Smooth muscle cell (in vitro differentiated cells): Measurements from ENCODE around the gene LRBA. TPM values are rescaled to one million over a fixed set of nuclear protein-coding genes. Genes with fewer than 3 reads are reported as not detected.

ENCODE experiments used
- DNase-seq: peaks from one replicate; lab custom pipeline; 2025; ENCODE audit not compliant: unreplicated experiment; lab: John Stamatoyannopoulos, UW
- H2AFZ ChIP-seq: fragments of 200-600 bp; sonication (generic); 2 replicates; pipeline ENCODE4 v1.6.0; 2016; ENCODE audit warnings: antibody characterized with exemption, low read depth, mild to moderate bottlenecking
- H3F3A ChIP-seq: fragments of 200-600 bp; sonication (generic); 2 replicates; pipeline ENCODE4 v1.6.0; 2017; ENCODE audit warnings: antibody characterized with exemption, low read depth
- H3K27ac ChIP-seq: fragments of 200-600 bp; sonication (generic); 2 replicates; pipeline ENCODE4 v1.5.1; 2016; ENCODE audit warnings: low read depth, mild to moderate bottlenecking
- H3K27me3 ChIP-seq: fragments of 200-600 bp; sonication (generic); 2 replicates; pipeline ENCODE4 v1.6.1; 2016; ENCODE audit warnings: low read depth, mild to moderate bottlenecking
- H3K36me3 ChIP-seq: fragments of 200-600 bp; sonication (generic); 2 replicates; pipeline ENCODE4 v1.5.1; 2016; ENCODE audit warnings: low read depth
- H3K4me1 ChIP-seq: fragments of 200-600 bp; sonication (generic); 2 replicates; pipeline ENCODE4 v1.5.1; 2016; ENCODE audit warnings: low read depth
- H3K4me2 ChIP-seq: fragments of 200-600 bp; sonication (generic); 2 replicates; pipeline ENCODE4 v1.6.0; 2016; ENCODE audit warnings: mild to moderate bottlenecking
- H3K4me3 ChIP-seq: fragments of 200-600 bp; sonication (generic); 2 replicates; pipeline ENCODE4 v1.5.1; 2016; ENCODE audit warnings: mild to moderate bottlenecking
- H3K79me2 ChIP-seq: fragments of 200-600 bp; sonication (generic); 2 replicates; pipeline ENCODE4 v1.6.0; 2016; ENCODE audit warnings: low read depth, mild to moderate bottlenecking
- H3K9ac ChIP-seq: fragments of 200-600 bp; sonication (generic); 2 replicates; pipeline ENCODE4 v1.6.0; 2016; ENCODE audit warnings: low read depth
- H3K9me3 ChIP-seq: fragments of 200-600 bp; sonication (generic); replicated peaks from 2 replicates; pipeline ENCODE4 v1.5.1; 2016; ENCODE audit warnings: low read depth
- H4K20me1 ChIP-seq: fragments of 200-600 bp; sonication (generic); 2 replicates; pipeline ENCODE4 v1.6.0; 2016; ENCODE audit warnings: low read depth
- whole genome bisulfite sequencing: methylation state at CpG from one replicate; pipeline ENCODE4 v1.1.7; 2016; ENCODE audit warnings: low lambda C conversion rate; 5-methylcytosine and 5-hydroxymethylcytosine counted together
- polyA plus RNA-seq: library from polyadenylated mRNA; unstranded; fragments of >200 nt; fragmentation: Nextera tagmentation; extraction: Ambion mirVana; gene quantifications from 2 replicates; pipeline ENCODE4 v1.2.1, GENCODE V29; 2016
- total RNA-seq: library from RNA; depleted of rRNA; stranded (reverse); fragments of >200 nt; gene quantifications from 2 replicates; pipeline ENCODE4 v1.2.3, GENCODE V29; 2014
- TF ChIP-seq, protein P1 (sequence below): fragments of 200-600 bp; sonication (generic); IDR thresholded peaks from 2 replicates; pipeline ENCODE4 v1.5.1; 2017; ENCODE audit warnings: borderline replicate concordance, mild to moderate bottlenecking, antibody characterized with exemption; ENCODE audit not compliant: insufficient read depth, poor library complexity, severe bottlenecking

Gene LRBA
- total and polyA plus RNA-seq, 2 experiments from 2014 or later: 1.6 to 26.2 TPM

- Histone ChIP-seq H3K27me3 (no peaks in the 10 kb centered on the region), H3K9ac (no peak overlapping the region), H3K4me1 (no peaks in the 10 kb centered on the region), H2AFZ (no peak overlapping the region), H3K36me3 (no peaks in the 10 kb centered on the region), H4K20me1 (no peaks in the 10 kb centered on the region), H3K27ac (no peak overlapping the region), H3K4me3 (no peak overlapping the region), H3F3A (no peaks in the 10 kb centered on the region), H3K4me2 (no peak overlapping the region), H3K9me3 (no peaks in the 10 kb centered on the region), H3K79me2 (no peaks in the 10 kb centered on the region)
- 77% methylated on average over 7 of the region's 7 CpGs for WGBS
- TF ChIP-seq, protein P1, sequence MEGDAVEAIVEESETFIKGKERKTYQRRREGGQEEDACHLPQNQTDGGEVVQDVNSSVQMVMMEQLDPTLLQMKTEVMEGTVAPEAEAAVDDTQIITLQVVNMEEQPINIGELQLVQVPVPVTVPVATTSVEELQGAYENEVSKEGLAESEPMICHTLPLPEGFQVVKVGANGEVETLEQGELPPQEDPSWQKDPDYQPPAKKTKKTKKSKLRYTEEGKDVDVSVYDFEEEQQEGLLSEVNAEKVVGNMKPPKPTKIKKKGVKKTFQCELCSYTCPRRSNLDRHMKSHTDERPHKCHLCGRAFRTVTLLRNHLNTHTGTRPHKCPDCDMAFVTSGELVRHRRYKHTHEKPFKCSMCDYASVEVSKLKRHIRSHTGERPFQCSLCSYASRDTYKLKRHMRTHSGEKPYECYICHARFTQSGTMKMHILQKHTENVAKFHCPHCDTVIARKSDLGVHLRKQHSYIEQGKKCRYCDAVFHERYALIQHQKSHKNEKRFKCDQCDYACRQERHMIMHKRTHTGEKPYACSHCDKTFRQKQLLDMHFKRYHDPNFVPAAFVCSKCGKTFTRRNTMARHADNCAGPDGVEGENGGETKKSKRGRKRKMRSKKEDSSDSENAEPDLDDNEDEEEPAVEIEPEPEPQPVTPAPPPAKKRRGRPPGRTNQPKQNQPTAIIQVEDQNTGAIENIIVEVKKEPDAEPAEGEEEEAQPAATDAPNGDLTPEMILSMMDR: no peak
- no peak for DNase-seq
Observed at GRCh38 chr4:150251752-150252190, 763.3 kb downstream of the LRBA start.

DNA sequence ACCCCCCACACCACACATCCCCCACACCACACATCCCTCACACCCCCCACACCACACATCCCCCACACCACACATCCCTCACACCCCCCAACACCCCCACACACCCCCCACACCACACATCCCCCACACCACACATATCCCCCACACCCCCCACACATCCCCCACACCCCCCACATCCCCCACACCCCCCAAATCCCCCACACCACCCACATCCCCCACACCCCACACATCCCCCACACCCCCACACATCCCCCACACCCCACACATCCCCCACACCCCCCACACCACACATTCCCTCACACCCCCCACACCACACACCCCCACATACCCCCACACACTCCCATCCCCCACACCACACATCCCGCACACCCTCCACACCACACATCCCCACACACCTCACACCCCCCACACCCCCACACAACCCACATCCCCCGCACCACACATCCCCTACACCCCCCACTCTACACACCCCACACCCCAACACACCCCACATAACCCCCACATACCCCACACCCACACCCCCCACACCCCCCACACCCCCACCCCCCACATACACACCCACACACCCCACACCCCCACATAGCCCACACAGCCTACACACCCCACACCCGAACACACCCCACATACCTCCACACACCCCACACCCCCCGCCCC, 764.0 kb downstream of the LRBA start:
- Histone ChIP-seq H3K27ac (no peak overlapping the region), H3K4me3 (no peak overlapping the region), H3K4me1 (no peaks in the 10 kb centered on the region), H3K4me2 (no peak overlapping the region), H3K79me2 (no peaks in the 10 kb centered on the region), H3K36me3 (no peaks in the 10 kb centered on the region), H3F3A (no peaks in the 10 kb centered on the region), H2AFZ (no peak overlapping the region), H4K20me1 (no peaks in the 10 kb centered on the region), H3K27me3 (no peaks in the 10 kb centered on the region), H3K9ac (no peak overlapping the region), H3K9me3 (no peaks in the 10 kb centered on the region)
- no peak for DNase-seq
- WGBS: no CpG with 5 or more reads among the region's 4 CpGs
- TF ChIP-seq, protein P1: no peak

GRCh38 chr4:150250293-150250997, 764.6 kb downstream of the LRBA start:
- no peak overlapping the region for H3K4me3 ChIP-seq
- DNase-seq: no peak
- H3K27ac ChIP-seq: no peak overlapping the region
- TF ChIP-seq, protein P1: no peak
- no peak overlapping the region for H3K9ac ChIP-seq
- no peaks in the 10 kb centered on the region for H3K79me2 ChIP-seq
- H3K36me3 ChIP-seq: no peaks in the 10 kb centered on the region
- WGBS: 86% methylated on average over 9 of the region's 9 CpGs
- no peaks in the 10 kb centered on the region for H3F3A ChIP-seq
- no peaks in the 10 kb centered on the region for H4K20me1 ChIP-seq
- no peaks in the 10 kb centered on the region for H3K27me3 ChIP-seq
- H2AFZ ChIP-seq: no peak overlapping the region
- no peak overlapping the region for H3K4me2 ChIP-seq
- H3K4me1 ChIP-seq: no peaks in the 10 kb centered on the region
- H3K9me3 ChIP-seq: no peaks in the 10 kb centered on the region
